Measurements from ENCODE around the gene VGLL2. TPM values are rescaled to one million over a fixed set of nuclear protein-coding genes. Genes with fewer than 3 reads are reported as not detected.

Gene VGLL2
- total and polyA plus RNA-seq, 2 donors (not counting 3 experiments of a cell fraction or from before 2014, with no cell fraction given) = not detected

DNA sequence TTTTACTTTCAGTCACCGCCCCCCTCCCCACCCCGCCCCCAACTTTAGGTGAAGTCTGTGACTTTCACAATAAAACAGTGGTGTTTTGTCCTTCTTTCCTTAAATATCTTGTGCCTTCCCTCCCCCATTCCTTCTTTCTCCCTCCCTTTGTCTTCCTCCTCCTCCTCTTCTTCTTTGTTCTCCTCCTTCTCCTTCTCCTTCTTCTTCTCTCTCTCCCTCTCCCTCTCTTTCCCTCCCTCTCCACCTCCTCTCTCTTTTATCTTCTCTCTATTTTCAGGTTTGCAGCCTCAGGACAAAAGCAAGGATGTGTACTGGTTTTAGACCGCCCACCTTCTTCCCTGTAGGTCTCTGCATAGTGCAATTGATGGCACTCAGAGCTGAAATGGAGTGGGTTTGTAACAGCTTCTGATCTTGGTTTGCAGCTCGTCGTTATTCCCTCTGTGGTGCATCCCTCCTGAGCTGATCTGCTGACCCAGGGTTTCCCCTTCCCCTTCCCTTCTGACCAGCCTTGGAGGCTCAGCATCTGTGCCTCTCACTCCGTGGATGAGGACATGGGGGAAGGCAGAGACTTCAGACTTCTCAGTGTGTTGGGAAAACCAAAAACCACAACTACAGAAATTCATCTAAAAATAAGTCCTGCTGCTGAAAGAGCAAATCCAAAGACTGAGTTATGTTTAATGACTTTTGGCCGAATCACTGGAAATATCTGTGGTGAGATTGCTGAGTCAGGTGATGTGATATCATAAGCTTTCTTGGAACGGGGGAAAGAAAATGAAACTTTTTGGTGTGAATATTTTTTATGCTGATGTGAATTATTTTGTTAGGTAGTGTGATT is 6.9 kb downstream of the VGLL2 start:
- no peak for FAIRE-seq
- H3K36me3 ChIP-seq (ENCODE audit: control insufficient read depth in 2 of 2, extremely low read depth in 1 of 2, insufficient read depth in 2 of 2, low read length in 2 of 2) = no peaks in the 10 kb centered on the region
- H3K9ac ChIP-seq (replicated peaks; ENCODE audit: extremely low read depth, insufficient read depth, low read length) = no peak overlapping the region
- intact Hi-C loops (cut with micrococcal nuclease) = loop anchor here (2.0 kb wide), 1 partner anchor 49 kb away; no protein-coding TSS in a partner anchor
- TF ChIP-seq MYC (IDR thresholded peaks at IDR 0.05; ENCODE audit: low read depth, low read length) (no peak), JUN (IDR thresholded peaks at IDR 0.05; ENCODE audit: borderline replicate concordance, insufficient read depth, insufficient read length, low read depth) (no peak), POLR2AphosphoS5 (IDR thresholded peaks at IDR 0.05; ENCODE audit: insufficient read depth, low read depth, low read length) (no peak), GATA2 (IDR thresholded peaks at IDR 0.05; ENCODE audit: insufficient read depth, insufficient read length, low read depth, low read length) (no peak), EZH2 (IDR thresholded peaks at IDR 0.05; ENCODE audit: borderline replicate concordance, low read depth, low read length, severe bottlenecking) (peak; percentile 53)
- no peak for DNase-seq (ENCODE audit: low read depth, low spot score)
- no peak overlapping the region for H3K4me3 ChIP-seq (replicated peaks in 1 of 3; ENCODE audit: insufficient read depth in 1 of 3, low read depth in 1 of 3, low read length in 3 of 3)
- dilution Hi-C loops (cut with MboI; ENCODE audit: extremely low pct_ligation_motif_present, low sequenced_read_pairs) = no loop called here
- no peaks in the 10 kb centered on the region for H3K4me1 ChIP-seq (ENCODE audit: control insufficient read depth, extremely low read depth, insufficient read depth, low read length)
- H3K9me1 ChIP-seq (replicated peaks; ENCODE audit: control insufficient read depth, extremely low read depth, insufficient read depth, low read length) = no peaks in the 10 kb centered on the region
- no peak overlapping the region for H3K4me2 ChIP-seq (ENCODE audit: insufficient read depth, low read length)
- H3K79me2 ChIP-seq (ENCODE audit: control insufficient read depth, insufficient read depth, low read length) = no peaks in the 10 kb centered on the region
- H4K20me1 ChIP-seq (replicated peaks; ENCODE audit: control insufficient read depth, extremely low read depth, insufficient read depth, low read length) = no peaks in the 10 kb centered on the region
- ChIA-PET CTCF (interaction anchor here (0.5 kb wide), 1 partner anchor 1945 kb away, joined by 4 read pairs; no protein-coding TSS in a partner anchor), POLR2A (no interaction called here)
- H2AFZ ChIP-seq (ENCODE audit: low read depth, low read length) = no peak overlapping the region
- H3K27me3 ChIP-seq (ENCODE audit: control insufficient read depth in 2 of 2, insufficient read depth in 2 of 2, low read length in 2 of 2) = peaks cover 55 to 64% of the 10 kb centered on the region in 2 experiments
- no peak overlapping the region for H3K27ac ChIP-seq (ENCODE audit: insufficient read depth, low read depth, low read length)
- no TSS peak for BruUV-seq (replicated peaks)
- no peaks in the 10 kb centered on the region for H3K9me3 ChIP-seq (replicated peaks; ENCODE audit: control insufficient read depth, insufficient read depth, low read length)

DNA sequence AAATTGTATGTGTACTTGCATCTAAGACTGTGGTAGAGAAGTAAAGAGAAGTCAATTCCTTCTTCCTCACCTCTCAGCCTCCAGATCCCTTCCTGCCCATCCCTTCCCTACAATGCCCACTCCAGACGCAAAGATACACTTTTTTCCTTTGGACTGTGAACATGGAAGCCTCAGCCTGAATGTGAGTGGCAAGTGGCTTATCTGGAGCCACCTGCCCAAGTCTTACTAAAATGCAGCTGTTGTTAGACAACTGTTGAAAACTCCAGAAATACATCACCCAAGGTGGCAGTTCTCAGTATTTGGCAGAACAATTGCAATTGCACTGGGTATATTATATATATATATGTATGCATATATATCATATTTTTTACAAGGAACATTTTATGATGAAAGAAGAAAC is 7.5 kb downstream of the VGLL2 start:
- dilution Hi-C loops (cut with MboI; ENCODE audit: extremely low pct_ligation_motif_present, low sequenced_read_pairs) = no loop called here
- H3K4me3 ChIP-seq (replicated peaks in 1 of 3; ENCODE audit: insufficient read depth in 1 of 3, low read depth in 1 of 3, low read length in 3 of 3) = no peak overlapping the region
- no peak overlapping the region for H3K27ac ChIP-seq (ENCODE audit: insufficient read depth, low read depth, low read length)
- no peaks in the 10 kb centered on the region for H3K4me1 ChIP-seq (ENCODE audit: control insufficient read depth, extremely low read depth, insufficient read depth, low read length)
- no peak overlapping the region for H3K9ac ChIP-seq (replicated peaks; ENCODE audit: extremely low read depth, insufficient read depth, low read length)
- H3K79me2 ChIP-seq (ENCODE audit: control insufficient read depth, insufficient read depth, low read length) = no peaks in the 10 kb centered on the region
- CTCF ChIA-PET = no interaction called here
- TF ChIP-seq POLR2AphosphoS5 (IDR thresholded peaks at IDR 0.05; ENCODE audit: insufficient read depth, low read depth, low read length) = no peak
- TF ChIP-seq, protein P1, sequence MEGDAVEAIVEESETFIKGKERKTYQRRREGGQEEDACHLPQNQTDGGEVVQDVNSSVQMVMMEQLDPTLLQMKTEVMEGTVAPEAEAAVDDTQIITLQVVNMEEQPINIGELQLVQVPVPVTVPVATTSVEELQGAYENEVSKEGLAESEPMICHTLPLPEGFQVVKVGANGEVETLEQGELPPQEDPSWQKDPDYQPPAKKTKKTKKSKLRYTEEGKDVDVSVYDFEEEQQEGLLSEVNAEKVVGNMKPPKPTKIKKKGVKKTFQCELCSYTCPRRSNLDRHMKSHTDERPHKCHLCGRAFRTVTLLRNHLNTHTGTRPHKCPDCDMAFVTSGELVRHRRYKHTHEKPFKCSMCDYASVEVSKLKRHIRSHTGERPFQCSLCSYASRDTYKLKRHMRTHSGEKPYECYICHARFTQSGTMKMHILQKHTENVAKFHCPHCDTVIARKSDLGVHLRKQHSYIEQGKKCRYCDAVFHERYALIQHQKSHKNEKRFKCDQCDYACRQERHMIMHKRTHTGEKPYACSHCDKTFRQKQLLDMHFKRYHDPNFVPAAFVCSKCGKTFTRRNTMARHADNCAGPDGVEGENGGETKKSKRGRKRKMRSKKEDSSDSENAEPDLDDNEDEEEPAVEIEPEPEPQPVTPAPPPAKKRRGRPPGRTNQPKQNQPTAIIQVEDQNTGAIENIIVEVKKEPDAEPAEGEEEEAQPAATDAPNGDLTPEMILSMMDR (IDR thresholded peaks at IDR 0.05; ENCODE audit: extremely low read depth in 1 of 2, insufficient read depth in 1 of 2, low read depth in 1 of 2, low read length in 2 of 2) = no peak
- TF ChIP-seq MYC (IDR thresholded peaks at IDR 0.05; ENCODE audit: low read depth, low read length) = no peak
- TF ChIP-seq GATA2 (IDR thresholded peaks at IDR 0.05; ENCODE audit: insufficient read depth, insufficient read length, low read depth, low read length) = no peak
- TF ChIP-seq EZH2 (IDR thresholded peaks at IDR 0.05; ENCODE audit: borderline replicate concordance, low read depth, low read length, severe bottlenecking) = no peak
- no peak for TF ChIP-seq POLR2A (IDR thresholded peaks at IDR 0.05; ENCODE audit: low read depth, low read length)
- TF ChIP-seq, protein P2, sequence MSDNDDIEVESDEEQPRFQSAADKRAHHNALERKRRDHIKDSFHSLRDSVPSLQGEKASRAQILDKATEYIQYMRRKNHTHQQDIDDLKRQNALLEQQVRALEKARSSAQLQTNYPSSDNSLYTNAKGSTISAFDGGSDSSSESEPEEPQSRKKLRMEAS (IDR thresholded peaks at IDR 0.05; ENCODE audit: insufficient read depth, insufficient read length) = no peak
- TF ChIP-seq FOS (IDR thresholded peaks at IDR 0.05; ENCODE audit: borderline replicate concordance, insufficient read depth, low read length) = no peak
- no peak for TF ChIP-seq JUN (IDR thresholded peaks at IDR 0.05; ENCODE audit: borderline replicate concordance, insufficient read depth, insufficient read length, low read depth)
- intact Hi-C loops (cut with micrococcal nuclease) = loop anchor here (2.0 kb wide), 1 partner anchor 48 kb away; no protein-coding TSS in a partner anchor
- POLR2A ChIA-PET = no interaction called here
- no peaks in the 10 kb centered on the region for H3K9me1 ChIP-seq (replicated peaks; ENCODE audit: control insufficient read depth, extremely low read depth, insufficient read depth, low read length)
- no peak overlapping the region for H2AFZ ChIP-seq (ENCODE audit: low read depth, low read length)
- H3K4me2 ChIP-seq (ENCODE audit: insufficient read depth, low read length) = no peak overlapping the region
- no peaks in the 10 kb centered on the region for H3K36me3 ChIP-seq (ENCODE audit: control insufficient read depth in 2 of 2, extremely low read depth in 1 of 2, insufficient read depth in 2 of 2, low read length in 2 of 2)
- H3K27me3 ChIP-seq (ENCODE audit: control insufficient read depth in 2 of 2, insufficient read depth in 2 of 2, low read length in 2 of 2) = peaks cover 49 to 57% of the 10 kb centered on the region in 2 experiments
- H3K9me3 ChIP-seq (replicated peaks; ENCODE audit: control insufficient read depth, insufficient read depth, low read length) = no peaks in the 10 kb centered on the region
- DNase-seq (ENCODE audit: low read depth, low spot score) = no peak
- H4K20me1 ChIP-seq (replicated peaks; ENCODE audit: control insufficient read depth, extremely low read depth, insufficient read depth, low read length) = no peaks in the 10 kb centered on the region
- no TSS peak for BruUV-seq (replicated peaks)
- no peak for FAIRE-seq
